Measurements from ENCODE around the gene PPP1R8. TPM values are rescaled to one million over a fixed set of nuclear protein-coding genes. Genes with fewer than 3 reads are reported as not detected.

The PPP1R8 gene
- total and polyA plus RNA-seq, 2 of the 8 experiments (the other 6 are each of a cell fraction or from before 2014, with no cell fraction given), result 33.4 to 51.8 TPM

GRCh38 chr1:27804791-27805190 lies 25.8 kb upstream of the PPP1R8 start (continued):
- TF ChIP-seq RAD21 (IDR thresholded peaks at IDR 0.05 in 1 of 2, conservative IDR thresholded peaks at IDR 0.05 in 1 of 2; ENCODE audit: low read depth in 2 of 2, low read length in 2 of 2) (no peak), CHD7 (IDR thresholded peaks at IDR 0.05; ENCODE audit: insufficient replicate concordance, low read length) (no peak), MAFK (IDR thresholded peaks at IDR 0.05; ENCODE audit: low read depth, low read length) (no peak), POLR2A (IDR thresholded peaks at IDR 0.05; ENCODE audit: control extremely low read depth in 1 of 2, low read depth in 2 of 2, low read length in 2 of 2) (no peak), SRF (IDR thresholded peaks at IDR 0.05; ENCODE audit: low read depth, low read length) (no peak), SP1 (IDR thresholded peaks at IDR 0.05; ENCODE audit: low read depth, low read length) (no peak), CBX8 (IDR thresholded peaks at IDR 0.05; ENCODE audit: borderline replicate concordance, low read depth, low read length) (no peak), SIX5 (IDR thresholded peaks at IDR 0.05; ENCODE audit: low read depth, low read length) (no peak)

Data from H1 (cell line).